Left lung (tissue), 10 donors: ENCODE measurements around the gene CDH4. TPM values are rescaled to one million over a fixed set of nuclear protein-coding genes. Genes with fewer than 3 reads are reported as not detected.

Experiments used
- ATAC-seq: fragments of 200-7000 bp; cut with Tn5 transposase; one replicate; pipeline ENCODE4 v1.9.1; 2020; ENCODE audit warnings: moderate library complexity
- DNase-seq, 4 donors: peaks; one replicate each; pipeline ENCODE4 v3.0.0-alpha.2; 2013 to 2020
- H3K27ac ChIP-seq, 2 donors: fragments of 200-600 bp; sonication (generic) in 1 of 2; one replicate each; pipeline versions ENCODE4 v1.5.0 to v1.8.0; 2020 to 2021
- H3K27me3 ChIP-seq, 2 donors: fragments of 200-600 bp; sonication (generic) in 1 of 2; one replicate each; pipeline versions ENCODE4 v1.5.0 to v1.8.0; 2020 to 2021
- H3K36me3 ChIP-seq, 2 donors: fragments of 200-600 bp; sonication (generic) in 1 of 2; one replicate each; pipeline versions ENCODE4 v1.5.0 to v1.8.0; 2020 to 2021
- H3K4me1 ChIP-seq, 2 donors: fragments of 200-600 bp; one replicate each; pipeline ENCODE4 v1.8.0; 2021
- H3K4me3 ChIP-seq, 2 donors: fragments of 200-600 bp; sonication (generic) in 1 of 2; one replicate each; pipeline versions ENCODE4 v1.5.0 to v1.8.0; 2020 to 2021; ENCODE audit warnings: mild to moderate bottlenecking in 1 of 2
- H3K9me3 ChIP-seq, 2 donors: fragments of 200-600 bp; sonication (generic) in 1 of 2; one replicate each; pipeline versions ENCODE4 v1.5.0 to v1.8.0; 2020 to 2021
- CTCF ChIP-seq, 2 donors: fragments of 200-600 bp; sonication (generic) in 1 of 2; IDR thresholded peaks; one replicate each; pipeline versions ENCODE4 v1.5.0 to v1.8.0; 2021; ENCODE audit warnings: antibody characterized with exemption in 2 of 2
- intact Hi-C, 2 donors: fragments of 100-400 bp; cut with DNase I; formaldehyde crosslinking; loops; one replicate each; pipeline versions ENCODE4 v1.11.2 to v1.14.2; 2022
- polyA plus RNA-seq, 6 donors: library from polyadenylated mRNA; unstranded; fragments of 120-200 nt; gene quantifications; one replicate each; pipeline ENCODE4 v1.2.1, GENCODE V29; 2013; ENCODE audit not compliant: insufficient read length in 6 of 6
- total RNA-seq, 2 donors: library from RNA; stranded (reverse); fragmentation: NEBNext Ultra II Directional; extraction: Animal tissue kit (Norgen Biotek cat#: 25700); gene quantifications; one replicate each; pipeline ENCODE4 v1.2.1, GENCODE V29; 2021
- donor health status: DM: no; HTN: yes; CAD: no.
- donor health status: DM: no; HTN: no; CAD: no.

The CDH4 gene
- total and polyA plus RNA-seq, 8 donors, result 0.24 to 10.8 (median 5.1) TPM

GRCh38 chr20:61887596-61888093, 635.6 kb downstream of the CDH4 start:
- ATAC-seq (no peak), DNase-seq (peak in 1 of 4 donors; percentile 38)
- no peaks in the 10 kb centered on the region for H3K4me1 ChIP-seq
- TF ChIP-seq CTCF (IDR thresholded peaks at IDR 0.05), result no peak
- H3K36me3 ChIP-seq, result no peaks in the 10 kb centered on the region
- H3K4me3 ChIP-seq, result no peak overlapping the region
- no peak overlapping the region for H3K27ac ChIP-seq
- no peaks in the 10 kb centered on the region for H3K9me3 ChIP-seq
- peaks cover 0 to 58% of the 10 kb centered on the region in 2 donors for H3K27me3 ChIP-seq
- intact Hi-C loops, result no loop called here

- Histone ChIP-seq H3K4me3 (no peak overlapping the region), H3K27ac (no peak overlapping the region), H3K4me1 (no peaks in the 10 kb centered on the region), H3K36me3 (no peaks in the 10 kb centered on the region), H3K27me3 (peaks cover 0 to 52% of the 10 kb centered on the region in 2 donors), H3K9me3 (no peaks in the 10 kb centered on the region)
- TF ChIP-seq CTCF (IDR thresholded peaks at IDR 0.05), result no peak
- ATAC-seq, result no peak
- intact Hi-C loops, result no loop called here
- DNase-seq, result peak in 1 of 4 donors; percentile 67
Measured at GRCh38 chr20:61888101-61888865, 636.2 kb downstream of the CDH4 start.

- Histone ChIP-seq H3K4me1 (no peaks in the 10 kb centered on the region), H3K4me3 (no peak overlapping the region), H3K27ac (no peak overlapping the region), H3K36me3 (no peaks in the 10 kb centered on the region), H3K27me3 (peaks cover 0 to 42% of the 10 kb centered on the region in 2 donors), H3K9me3 (no peaks in the 10 kb centered on the region)
- intact Hi-C loops, result no loop called here
- ATAC-seq (no peak), DNase-seq (no peak)
- no peak for TF ChIP-seq CTCF (IDR thresholded peaks at IDR 0.05)
Measured at GRCh38 chr20:61889659-61890058, 637.6 kb downstream of the CDH4 start.

GRCh38 chr20:61890210-61890609, 638.1 kb downstream of the CDH4 start:
- no peak overlapping the region for H3K4me3 ChIP-seq
- H3K27ac ChIP-seq, result no peak overlapping the region
- ATAC-seq (no peak), DNase-seq (no peak)
- no peak for TF ChIP-seq CTCF (IDR thresholded peaks at IDR 0.05)
- intact Hi-C loops, result no loop called here
- H3K9me3 ChIP-seq, result no peaks in the 10 kb centered on the region
- H3K4me1 ChIP-seq, result no peaks in the 10 kb centered on the region
- H3K27me3 ChIP-seq, result peaks cover 0 to 41% of the 10 kb centered on the region in 2 donors
- H3K36me3 ChIP-seq, result no peaks in the 10 kb centered on the region

- Histone ChIP-seq H3K4me1 (no peaks in the 10 kb centered on the region), H3K4me3 (no peak overlapping the region), H3K27ac (no peak overlapping the region), H3K9me3 (no peaks in the 10 kb centered on the region), H3K27me3 (peaks cover 0 to 38% of the 10 kb centered on the region in 2 donors), H3K36me3 (no peaks in the 10 kb centered on the region)
- DNase-seq (peak in 1 of 4 donors; percentile 41), ATAC-seq (no peak)
- TF ChIP-seq CTCF (IDR thresholded peaks at IDR 0.05), result no peak
- intact Hi-C loops, result no loop called here
Measured at GRCh38 chr20:61891476-61891875, 639.4 kb downstream of the CDH4 start.
